Panc1 (cell line): ENCODE data around the gene TMEM150B. TPM values are rescaled to one million over a fixed set of nuclear protein-coding genes. Genes with fewer than 3 reads are reported as not detected.

ENCODE experiments used
- ATAC-seq: fragments of 200-7000 bp; cut with Tn5 transposase; 2 replicates; pipeline ENCODE4 v1.9.1; 2020; ENCODE audit warnings: mild to moderate bottlenecking, moderate library complexity
- BruUV-seq: library from RNA; stranded (reverse); fragments of 400-500 nt; replicated peaks from 2 replicates; lab custom pipeline; 2021; lab: Mats Ljungman, UMichigan
- CTCF ChIA-PET: fragments of 300-600 bp; sonication (Branson Sonifier 250); formaldehyde crosslinking; loops from one replicate; lab custom pipeline; 2022; ENCODE audit warnings: antibody characterized with exemption; lab: Charles Lee
- POLR2A ChIA-PET: fragments of 300-600 bp; sonication (Branson Sonifier 250); formaldehyde crosslinking; loops from one replicate; lab custom pipeline; 2022; ENCODE audit warnings: antibody characterized with exemption; lab: Charles Lee
- DNase-seq: peaks from one replicate; pipeline ENCODE4 v3.0.0-alpha.2; 2010; ENCODE audit warnings: low read depth, low spot score
- H3K27ac ChIP-seq: 2 replicates; pipeline ENCODE4 v1.5.1; 2011; ENCODE audit warnings: mild to moderate bottlenecking, low read length, inconsistent platforms
- H3K27me3 ChIP-seq: fragments of 200-500 bp; sonication (Bioruptor generic); 2 replicates; pipeline ENCODE4 v1.6.0; 2014; ENCODE audit warnings: low read length, inconsistent platforms; ENCODE audit not compliant: control insufficient read depth, insufficient read depth
- H3K36me3 ChIP-seq: fragments of 200-500 bp; sonication (Bioruptor generic); 2 replicates; pipeline ENCODE4 v1.5.1; 2014; ENCODE audit warnings: inconsistent platforms, mild to moderate bottlenecking, low read length, moderate library complexity; ENCODE audit not compliant: control insufficient read depth, insufficient read depth
- H3K4me1 ChIP-seq: 2 replicates; pipeline ENCODE4 v1.5.1; 2011; ENCODE audit warnings: inconsistent platforms, mild to moderate bottlenecking, low read length, moderate library complexity; ENCODE audit not compliant: control insufficient read depth, insufficient read depth
- H3K4me3 ChIP-seq, 2 experiments: 2 replicates each; pipeline ENCODE4 v1.5.1; 2011 to 2012; ENCODE audit warnings: low read depth in 2 of 2, low read length in 2 of 2, mild to moderate bottlenecking in 2 of 2, inconsistent platforms in 1 of 2, moderate library complexity in 1 of 2
- H3K9me3 ChIP-seq: fragments of 200-500 bp; sonication (Bioruptor generic); 2 replicates; pipeline ENCODE4 v1.5.1; 2014; ENCODE audit warnings: low read depth, mild to moderate bottlenecking, inconsistent platforms, low read length, moderate library complexity; ENCODE audit not compliant: control insufficient read depth, insufficient read depth
- POLR2AphosphoS5 ChIP-seq: IDR thresholded peaks from 2 replicates; pipeline ENCODE4 v1.6.1; 2012; ENCODE audit warnings: mild to moderate bottlenecking, low read depth, low read length, moderate library complexity
- REST ChIP-seq, 2 experiments: IDR thresholded peaks; 2 replicates each; pipeline ENCODE4 v1.6.1; 2011 to 2012; ENCODE audit warnings: low read depth in 2 of 2, control low read depth in 1 of 2, low read length in 1 of 2, mild to moderate bottlenecking in 1 of 2, moderate library complexity in 1 of 2; ENCODE audit not compliant: insufficient read depth in 1 of 2
- SIN3A ChIP-seq: IDR thresholded peaks from 2 replicates; pipeline ENCODE4 v1.6.1; 2012; ENCODE audit warnings: low read depth, mild to moderate bottlenecking, low read length, moderate library complexity, borderline replicate concordance; ENCODE audit not compliant: insufficient read depth
- TCF7L2 ChIP-seq: IDR thresholded peaks from 2 replicates; pipeline ENCODE4 v1.6.1; 2011; ENCODE audit warnings: mild to moderate bottlenecking, low read depth, low read length, inconsistent platforms
- in situ Hi-C: cut with HindIII; loops from 2 replicates; pipeline ENCODE4 v1.10.0; 2016; ENCODE audit warnings: low sequenced_read_pairs, low pct_unique_long_range_greater_than_20kb
- intact Hi-C: fragments of 100-400 bp; cut with micrococcal nuclease; formaldehyde crosslinking; loops from one replicate; pipeline ENCODE4 v1.10.0; 2022; ENCODE audit not compliant: unreplicated experiment
- total RNA-seq: library from RNA; stranded (reverse); gene quantifications from one replicate; pipeline ENCODE4 v1.2.1, GENCODE V29; 2021; ENCODE audit not compliant: unreplicated experiment
- TF ChIP-seq, protein P1 (sequence below): fragments of 450-650 bp; IDR thresholded peaks from 2 replicates; pipeline ENCODE4 v1.5.1; 2017; ENCODE audit warnings: mild to moderate bottlenecking

Gene TMEM150B
- total RNA-seq, 1 experiment from 2014 or later, result not detected

GRCh38 chr19:55368701-55369563, 43.8 kb upstream of the TMEM150B start:
- Histone ChIP-seq H3K4me3 (peak overlapping the region; percentile 42 to 47), H3K27ac (no peak overlapping the region), H3K4me1 (peaks cover 23% of the 10 kb centered on the region), H3K27me3 (no peaks in the 10 kb centered on the region), H3K9me3 (no peaks in the 10 kb centered on the region), H3K36me3 (no peaks in the 10 kb centered on the region)
- no peak for DNase-seq
- BruUV-seq, result no TSS peak
- ATAC-seq, result peak; percentile 56
- in situ Hi-C loops, result no loop called here
- intact Hi-C loops, result no loop called here
- POLR2A ChIA-PET, result interaction anchor here (0.6 kb wide), 2 partner anchors 14 to 144 kb away, joined by 3 read pairs; partner anchors contain the start of gene COX6B2
- CTCF ChIA-PET, result interaction anchor here (0.6 to 0.8 kb wide), 2 partner anchors 12 to 827 kb away, joined by 3 to 4 read pairs; no protein-coding TSS in a partner anchor
- TF ChIP-seq, protein P1, sequence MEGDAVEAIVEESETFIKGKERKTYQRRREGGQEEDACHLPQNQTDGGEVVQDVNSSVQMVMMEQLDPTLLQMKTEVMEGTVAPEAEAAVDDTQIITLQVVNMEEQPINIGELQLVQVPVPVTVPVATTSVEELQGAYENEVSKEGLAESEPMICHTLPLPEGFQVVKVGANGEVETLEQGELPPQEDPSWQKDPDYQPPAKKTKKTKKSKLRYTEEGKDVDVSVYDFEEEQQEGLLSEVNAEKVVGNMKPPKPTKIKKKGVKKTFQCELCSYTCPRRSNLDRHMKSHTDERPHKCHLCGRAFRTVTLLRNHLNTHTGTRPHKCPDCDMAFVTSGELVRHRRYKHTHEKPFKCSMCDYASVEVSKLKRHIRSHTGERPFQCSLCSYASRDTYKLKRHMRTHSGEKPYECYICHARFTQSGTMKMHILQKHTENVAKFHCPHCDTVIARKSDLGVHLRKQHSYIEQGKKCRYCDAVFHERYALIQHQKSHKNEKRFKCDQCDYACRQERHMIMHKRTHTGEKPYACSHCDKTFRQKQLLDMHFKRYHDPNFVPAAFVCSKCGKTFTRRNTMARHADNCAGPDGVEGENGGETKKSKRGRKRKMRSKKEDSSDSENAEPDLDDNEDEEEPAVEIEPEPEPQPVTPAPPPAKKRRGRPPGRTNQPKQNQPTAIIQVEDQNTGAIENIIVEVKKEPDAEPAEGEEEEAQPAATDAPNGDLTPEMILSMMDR, result no peak
- TF ChIP-seq SIN3A (peak; percentile 34; the same call in 1 of the 2 replicates), REST (IDR thresholded peaks at IDR 0.05; ENCODE audit: insufficient read depth in 1 of 2, low read depth in 2 of 2, low read length in 1 of 2) (no peak)

DNA sequence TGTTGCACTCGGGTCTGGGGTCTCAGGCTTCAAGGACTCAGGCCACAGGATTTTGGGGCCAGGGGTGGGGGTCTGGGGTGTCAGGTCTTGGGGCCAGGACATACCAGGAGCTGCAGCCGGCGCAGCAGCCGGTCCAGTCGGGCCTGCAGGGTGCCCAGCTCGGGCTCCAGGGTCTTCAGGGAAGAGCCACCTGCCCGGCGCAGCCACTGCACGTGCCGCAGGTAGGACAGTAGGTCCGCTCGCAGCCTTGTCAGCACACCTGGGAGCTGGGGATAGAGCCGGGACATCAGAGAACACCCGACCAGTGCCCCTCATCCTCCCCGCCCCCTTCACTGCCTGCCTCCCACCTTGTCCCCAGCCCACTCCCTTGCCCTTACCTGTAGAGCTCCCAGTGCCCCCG, 43.0 kb upstream of the TMEM150B start:
- ChIA-PET POLR2A (interaction anchor here (0.6 kb wide), 1 partner anchor 143 kb away, joined by 3 read pairs; no protein-coding TSS in a partner anchor), CTCF (interaction anchor here (0.8 kb wide), 1 partner anchor 12 kb away, joined by 4 read pairs; no protein-coding TSS in a partner anchor)

More for the DNA sequence above, 43.0 kb upstream of the TMEM150B start:
- TF ChIP-seq REST (IDR thresholded peaks at IDR 0.05; ENCODE audit: insufficient read depth in 1 of 2, low read depth in 2 of 2, low read length in 1 of 2) (no peak), TCF7L2 (no peak), POLR2AphosphoS5 (no peak), SIN3A (no peak)
- TF ChIP-seq, protein P1, result no peak
- no peaks in the 10 kb centered on the region for H3K36me3 ChIP-seq
- H3K9me3 ChIP-seq, result no peaks in the 10 kb centered on the region
- DNase-seq (no peak), ATAC-seq (no peak)
- BruUV-seq, result no TSS peak
- intact Hi-C loops, result no loop called here
- H3K27me3 ChIP-seq, result no peaks in the 10 kb centered on the region
- H3K27ac ChIP-seq, result no peak overlapping the region
- no peak overlapping the region for H3K4me3 ChIP-seq
- peaks cover 16% of the 10 kb centered on the region for H3K4me1 ChIP-seq
- in situ Hi-C loops, result no loop called here
